Measurements from ENCODE around the gene C6orf120. TPM values are rescaled to one million over a fixed set of nuclear protein-coding genes. Genes with fewer than 3 reads are reported as not detected.

The C6orf120 gene
- total and polyA plus RNA-seq, 9 of the 15 experiments (the other 6 are each of a cell fraction or from before 2014, with no cell fraction given) = 7.7 to 44.9 (median 34.8) TPM

DNA sequence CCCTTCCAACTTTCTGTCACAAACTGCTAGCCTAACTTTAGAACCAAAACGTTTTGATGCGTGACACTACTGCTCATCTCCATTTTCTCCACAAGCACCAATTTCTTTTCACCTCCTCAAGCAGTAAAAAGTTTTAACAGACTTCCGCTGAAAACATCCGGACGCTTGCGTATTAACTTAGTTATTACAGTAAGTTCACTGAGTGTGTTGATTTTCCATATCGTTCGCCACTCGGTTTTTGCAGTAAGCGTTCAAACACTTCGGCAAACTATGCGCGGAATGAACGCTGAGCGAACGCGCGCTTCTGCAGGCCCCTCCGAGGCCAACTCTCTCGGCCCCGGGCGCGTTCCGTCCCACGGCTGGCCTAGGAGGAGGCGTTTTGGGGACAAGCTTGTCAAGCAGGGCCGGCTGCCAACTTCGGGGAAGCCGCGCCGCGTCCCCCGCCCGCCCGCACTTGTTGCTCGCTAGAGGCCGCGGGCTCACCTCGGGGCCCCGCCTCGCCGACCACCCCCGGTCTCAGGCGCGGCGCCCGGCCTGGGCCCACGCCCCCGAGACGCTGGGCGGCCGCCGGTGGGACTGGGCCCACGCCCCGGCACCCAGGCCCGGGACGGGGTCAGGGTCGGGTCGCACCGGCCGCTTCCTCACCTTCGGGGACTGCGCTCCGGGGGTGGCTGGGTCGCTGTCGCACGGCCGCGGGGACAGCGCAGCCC, 21.4 kb downstream of the C6orf120 start (continued):
- TF ChIP-seq TEAD4 (IDR thresholded peaks at IDR 0.05; ENCODE audit: low read length) (no peak), TEAD4 (CRISPR knock-in tag; IDR thresholded peaks at IDR 0.05; ENCODE audit: borderline replicate concordance) (no peak), PRMT5 (CRISPR knock-in tag; IDR thresholded peaks at IDR 0.05) (no peak), CCNT2 (IDR thresholded peaks at IDR 0.05; ENCODE audit: borderline replicate concordance, extremely low read depth, insufficient read length, low read depth, low read length) (peak; percentile 67), PPARD (CRISPR knock-in tag; IDR thresholded peaks at IDR 0.05) (no peak), MED1 (CRISPR knock-in tag; IDR thresholded peaks at IDR 0.05; ENCODE audit: borderline replicate concordance) (no peak), TAF15 (IDR thresholded peaks at IDR 0.05; ENCODE audit: low read depth, low read length) (no peak), ZZZ3 (IDR thresholded peaks at IDR 0.05) (no peak), ZNF12 (CRISPR knock-in tag; IDR thresholded peaks at IDR 0.05) (peak; percentile 69; the same call in 1 of the 2 replicates), SMARCC2 (IDR thresholded peaks at IDR 0.05; ENCODE audit: low read depth) (no peak), NFE2 (IDR thresholded peaks at IDR 0.05; ENCODE audit: low read depth) (no peak), SIN3A (IDR thresholded peaks at IDR 0.05; ENCODE audit: borderline replicate concordance in 2 of 2, control insufficient read depth in 1 of 2, low read depth in 2 of 2, low read length in 2 of 2) (peak; percentile 8 to 63; a peak in 2 of 4 replicates), ZBTB7A (IDR thresholded peaks at IDR 0.05; ENCODE audit: borderline replicate concordance, control insufficient read depth, low read depth, low read length) (peak; percentile 92), FOXJ3 (CRISPR knock-in tag; IDR thresholded peaks at IDR 0.05) (no peak), NRF1 (conservative IDR thresholded peaks at IDR 0.05 in 1 of 2, IDR thresholded peaks at IDR 0.05 in 1 of 2) (peak; percentile 47 to 50; a peak in 3 of 4 replicates), CHD4 (IDR thresholded peaks at IDR 0.05; ENCODE audit: insufficient read depth, insufficient replicate concordance, low read depth, low read length, poor library complexity, severe bottlenecking) (no peak), COPS2 (conservative IDR thresholded peaks at IDR 0.05) (no peak), DMBX1 (CRISPR knock-in tag; IDR thresholded peaks at IDR 0.05; ENCODE audit: borderline replicate concordance) (no peak), ZFP36 (IDR thresholded peaks at IDR 0.05; ENCODE audit: low read depth, low read length, partially characterized antibody) (peak; percentile 33), ZNF316 (IDR thresholded peaks at IDR 0.05) (no peak), ERF (CRISPR knock-in tag; IDR thresholded peaks at IDR 0.05) (0 out of 2 replicates have a peak, but pooled peaks have one; percentile 39), ZNF253 (CRISPR knock-in tag; conservative IDR thresholded peaks at IDR 0.05) (no peak), KDM5B (IDR thresholded peaks at IDR 0.05; ENCODE audit: insufficient replicate concordance, low read depth, low read length) (peak; percentile 46), ZNF561 (CRISPR knock-in tag; conservative IDR thresholded peaks at IDR 0.05) (no peak), PURB (CRISPR knock-in tag; IDR thresholded peaks at IDR 0.05; ENCODE audit: low read depth) (no peak), ATF1 (CRISPR knock-in tag; IDR thresholded peaks at IDR 0.05) (no peak), ATF1 (tag; IDR thresholded peaks at IDR 0.05) (peak; percentile 34; the same call in 1 of the 2 replicates), SRSF3 (IDR thresholded peaks at IDR 0.05; ENCODE audit: insufficient read depth, low read length) (no peak), FOSL1 (tag; conservative IDR thresholded peaks at IDR 0.05) (no peak)
- TF ChIP-seq, protein P1, sequence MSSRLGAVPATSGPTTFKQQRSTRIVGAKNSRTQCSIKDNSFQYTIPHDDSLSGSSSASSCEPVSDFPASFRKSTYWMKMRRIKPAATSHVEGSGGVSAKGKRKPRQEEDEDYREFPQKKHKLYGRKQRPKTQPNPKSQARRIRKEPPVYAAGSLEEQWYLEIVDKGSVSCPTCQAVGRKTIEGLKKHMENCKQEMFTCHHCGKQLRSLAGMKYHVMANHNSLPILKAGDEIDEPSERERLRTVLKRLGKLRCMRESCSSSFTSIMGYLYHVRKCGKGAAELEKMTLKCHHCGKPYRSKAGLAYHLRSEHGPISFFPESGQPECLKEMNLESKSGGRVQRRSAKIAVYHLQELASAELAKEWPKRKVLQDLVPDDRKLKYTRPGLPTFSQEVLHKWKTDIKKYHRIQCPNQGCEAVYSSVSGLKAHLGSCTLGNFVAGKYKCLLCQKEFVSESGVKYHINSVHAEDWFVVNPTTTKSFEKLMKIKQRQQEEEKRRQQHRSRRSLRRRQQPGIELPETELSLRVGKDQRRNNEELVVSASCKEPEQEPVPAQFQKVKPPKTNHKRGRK (tag; IDR thresholded peaks at IDR 0.05) = no peak

Data from K562 (cell line).